SK-N-SH treated with all-trans-retinoic acid at 6 μM for 48 hours (cell line): ENCODE measurements around the gene CARD9.

Experiments
- ATAC-seq: fragments of 200-7000 bp; cut with Tn5 transposase; 3 replicates; pipeline ENCODE4 v1.9.1; 2020; ENCODE audit warnings: mild to moderate bottlenecking, moderate library complexity
- ARNTL ChIP-seq: fragments of 450-650 bp; formaldehyde crosslinking; IDR thresholded peaks from 2 replicates; pipeline ENCODE4 v1.5.0; 2020; ENCODE audit warnings: low read depth, mild to moderate bottlenecking, moderate library complexity, borderline replicate concordance
- BACH2 ChIP-seq: fragments of 250-450 bp; sonication (Bioruptor Pico); IDR thresholded peaks from 2 replicates; pipeline ENCODE4 v1.9.0; 2021; ENCODE audit warnings: mild to moderate bottlenecking, borderline replicate concordance
- CSDC2 ChIP-seq: fragments of 250-450 bp; sonication (Bioruptor Pico); IDR thresholded peaks from 2 replicates; pipeline ENCODE4 v1.5.0; 2020; ENCODE audit warnings: mild to moderate bottlenecking, moderate library complexity
- ESRRG ChIP-seq: fragments of 250-450 bp; sonication (Bioruptor Pico); IDR thresholded peaks from 2 replicates; pipeline ENCODE4 v1.6.1; 2021; ENCODE audit warnings: mild to moderate bottlenecking
- ISL1 ChIP-seq: fragments of 250-450 bp; sonication (Bioruptor Pico); IDR thresholded peaks from 2 replicates; pipeline ENCODE4 v2.1.2; 2022; ENCODE audit warnings: mild to moderate bottlenecking, moderate library complexity
- OSR1 ChIP-seq: fragments of 250-450 bp; sonication (Bioruptor Pico); IDR thresholded peaks from 2 replicates; pipeline ENCODE4 v1.8.0; 2022; ENCODE audit warnings: moderate library complexity, mild to moderate bottlenecking, inconsistent platforms
- PATZ1 ChIP-seq: fragments of 250-450 bp; sonication (Bioruptor Pico); IDR thresholded peaks from 2 replicates; pipeline ENCODE4 v1.8.0; 2020; ENCODE audit warnings: mild to moderate bottlenecking, moderate library complexity, borderline replicate concordance
- PPARA ChIP-seq: fragments of 250-450 bp; sonication (Bioruptor Pico); IDR thresholded peaks from 2 replicates; pipeline ENCODE4 v1.5.0; 2020; ENCODE audit warnings: mild to moderate bottlenecking, borderline replicate concordance
- SNAI2 ChIP-seq: fragments of 250-450 bp; sonication (Bioruptor Pico); IDR thresholded peaks from 2 replicates; pipeline ENCODE4 v1.5.0; 2020; ENCODE audit warnings: mild to moderate bottlenecking, moderate library complexity
- TCF4 ChIP-seq: fragments of 250-450 bp; sonication (Bioruptor Pico); IDR thresholded peaks from 2 replicates; pipeline ENCODE4 v1.8.0; 2021; ENCODE audit warnings: mild to moderate bottlenecking, moderate library complexity, borderline replicate concordance
- TOX ChIP-seq: fragments of 250-450 bp; sonication (Bioruptor Pico); IDR thresholded peaks from 2 replicates; pipeline ENCODE4 v1.8.0; 2021; ENCODE audit warnings: mild to moderate bottlenecking, moderate library complexity, borderline replicate concordance
- ZC3H10 ChIP-seq: fragments of 250-450 bp; sonication (Bioruptor Pico); IDR thresholded peaks from 2 replicates; pipeline ENCODE4 v1.5.1; 2021; ENCODE audit warnings: mild to moderate bottlenecking, moderate library complexity
- ZFP3 ChIP-seq: fragments of 250-450 bp; sonication (Bioruptor Pico); IDR thresholded peaks from 2 replicates; pipeline ENCODE4 v1.5.0; 2020; ENCODE audit warnings: mild to moderate bottlenecking, moderate library complexity
- ZFP30 ChIP-seq: fragments of 450-650 bp; formaldehyde crosslinking; IDR thresholded peaks from 2 replicates; pipeline ENCODE4 v1.5.0; 2022; ENCODE audit warnings: mild to moderate bottlenecking, moderate library complexity
- ZNF565 ChIP-seq: fragments of 450-650 bp; formaldehyde crosslinking; conservative IDR thresholded peaks from 2 replicates; pipeline ENCODE4 v1.5.0; 2020; ENCODE audit warnings: low read depth, mild to moderate bottlenecking, moderate library complexity
- ZNF8 ChIP-seq: fragments of 450-650 bp; formaldehyde crosslinking; IDR thresholded peaks from 2 replicates; pipeline ENCODE4 v1.5.0; 2020; ENCODE audit warnings: mild to moderate bottlenecking, moderate library complexity
- TF ChIP-seq, protein P1 (sequence below): fragments of 250-450 bp; sonication (Bioruptor Pico); IDR thresholded peaks from 2 replicates; pipeline ENCODE4 v1.5.0; 2020; ENCODE audit warnings: mild to moderate bottlenecking, moderate library complexity
- TF ChIP-seq, protein P2 (sequence below): fragments of 250-450 bp; sonication (Bioruptor Pico); IDR thresholded peaks from 2 replicates; pipeline ENCODE4 v1.5.1; 2020; ENCODE audit warnings: low read depth, mild to moderate bottlenecking, moderate library complexity
- TF ChIP-seq, protein P3 (sequence below): fragments of 250-450 bp; sonication (Bioruptor Pico); IDR thresholded peaks from 2 replicates; pipeline ENCODE4 v1.8.0; 2021; ENCODE audit warnings: low read depth, mild to moderate bottlenecking, moderate library complexity, borderline replicate concordance
- TF ChIP-seq, protein P4 (sequence below): fragments of 250-450 bp; sonication (Bioruptor Pico); IDR thresholded peaks from 2 replicates; pipeline ENCODE4 v1.5.1; 2021; ENCODE audit warnings: mild to moderate bottlenecking, moderate library complexity

Gene CARD9

DNA sequence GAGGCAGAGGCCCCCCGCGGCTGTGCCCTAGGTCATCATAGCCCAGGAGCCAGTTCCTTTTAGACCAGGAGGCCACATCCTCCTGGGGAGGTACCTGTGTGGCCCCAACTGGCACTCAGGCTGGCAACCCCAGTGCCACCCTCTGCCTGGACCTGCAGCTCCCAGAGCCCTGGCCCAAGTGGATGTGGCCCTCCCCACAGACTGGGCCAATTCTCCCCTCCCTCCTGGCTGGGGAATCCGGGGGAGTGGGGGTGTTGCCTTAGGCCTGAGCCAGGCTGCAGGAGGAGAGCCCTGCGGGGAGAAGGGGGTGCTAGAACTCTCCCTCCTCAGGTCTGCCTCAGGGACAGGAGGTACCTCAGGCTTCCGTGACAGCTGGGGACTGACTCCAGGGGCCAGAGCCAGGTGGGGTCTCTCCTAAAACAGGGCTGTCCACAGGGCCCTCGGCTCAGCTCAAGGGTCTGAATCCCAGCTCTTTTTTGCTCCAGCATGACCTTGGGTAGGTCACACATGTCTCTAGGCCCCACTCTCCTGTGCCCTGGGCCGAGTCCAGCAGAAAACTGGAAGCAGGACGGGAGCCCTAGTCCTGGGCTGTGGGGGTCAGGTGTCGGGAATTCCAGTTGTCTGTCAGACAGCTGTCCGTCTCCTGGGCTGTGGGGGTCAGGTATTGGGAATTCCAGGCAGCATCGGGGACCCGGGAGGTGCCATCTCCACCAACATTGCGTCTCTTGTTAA is 19.5 kb downstream of the CARD9 start:
- ATAC-seq: no peak; the same call in 2 of the 3 replicates
- TF ChIP-seq TCF4 (CRISPR knock-in tag): no peak
- TF ChIP-seq, protein P1, sequence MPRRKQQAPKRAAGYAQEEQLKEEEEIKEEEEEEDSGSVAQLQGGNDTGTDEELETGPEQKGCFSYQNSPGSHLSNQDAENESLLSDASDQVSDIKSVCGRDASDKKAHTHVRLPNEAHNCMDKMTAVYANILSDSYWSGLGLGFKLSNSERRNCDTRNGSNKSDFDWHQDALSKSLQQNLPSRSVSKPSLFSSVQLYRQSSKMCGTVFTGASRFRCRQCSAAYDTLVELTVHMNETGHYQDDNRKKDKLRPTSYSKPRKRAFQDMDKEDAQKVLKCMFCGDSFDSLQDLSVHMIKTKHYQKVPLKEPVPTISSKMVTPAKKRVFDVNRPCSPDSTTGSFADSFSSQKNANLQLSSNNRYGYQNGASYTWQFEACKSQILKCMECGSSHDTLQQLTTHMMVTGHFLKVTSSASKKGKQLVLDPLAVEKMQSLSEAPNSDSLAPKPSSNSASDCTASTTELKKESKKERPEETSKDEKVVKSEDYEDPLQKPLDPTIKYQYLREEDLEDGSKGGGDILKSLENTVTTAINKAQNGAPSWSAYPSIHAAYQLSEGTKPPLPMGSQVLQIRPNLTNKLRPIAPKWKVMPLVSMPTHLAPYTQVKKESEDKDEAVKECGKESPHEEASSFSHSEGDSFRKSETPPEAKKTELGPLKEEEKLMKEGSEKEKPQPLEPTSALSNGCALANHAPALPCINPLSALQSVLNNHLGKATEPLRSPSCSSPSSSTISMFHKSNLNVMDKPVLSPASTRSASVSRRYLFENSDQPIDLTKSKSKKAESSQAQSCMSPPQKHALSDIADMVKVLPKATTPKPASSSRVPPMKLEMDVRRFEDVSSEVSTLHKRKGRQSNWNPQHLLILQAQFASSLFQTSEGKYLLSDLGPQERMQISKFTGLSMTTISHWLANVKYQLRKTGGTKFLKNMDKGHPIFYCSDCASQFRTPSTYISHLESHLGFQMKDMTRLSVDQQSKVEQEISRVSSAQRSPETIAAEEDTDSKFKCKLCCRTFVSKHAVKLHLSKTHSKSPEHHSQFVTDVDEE (CRISPR knock-in tag): no peak
- TF ChIP-seq SNAI2 (CRISPR knock-in tag): no peak
- TF ChIP-seq, protein P2, sequence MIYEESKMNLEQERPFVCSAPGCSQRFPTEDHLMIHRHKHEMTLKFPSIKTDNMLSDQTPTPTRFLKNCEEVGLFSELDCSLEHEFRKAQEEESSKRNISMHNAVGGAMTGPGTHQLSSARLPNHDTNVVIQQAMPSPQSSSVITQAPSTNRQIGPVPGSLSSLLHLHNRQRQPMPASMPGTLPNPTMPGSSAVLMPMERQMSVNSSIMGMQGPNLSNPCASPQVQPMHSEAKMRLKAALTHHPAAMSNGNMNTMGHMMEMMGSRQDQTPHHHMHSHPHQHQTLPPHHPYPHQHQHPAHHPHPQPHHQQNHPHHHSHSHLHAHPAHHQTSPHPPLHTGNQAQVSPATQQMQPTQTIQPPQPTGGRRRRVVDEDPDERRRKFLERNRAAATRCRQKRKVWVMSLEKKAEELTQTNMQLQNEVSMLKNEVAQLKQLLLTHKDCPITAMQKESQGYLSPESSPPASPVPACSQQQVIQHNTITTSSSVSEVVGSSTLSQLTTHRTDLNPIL (CRISPR knock-in tag): no peak
- TF ChIP-seq OSR1 (CRISPR knock-in tag): no peak
- TF ChIP-seq ZNF8: no peak
- no peak for TF ChIP-seq ZC3H10 (CRISPR knock-in tag)
- TF ChIP-seq PATZ1 (CRISPR knock-in tag): no peak
- TF ChIP-seq, protein P3, sequence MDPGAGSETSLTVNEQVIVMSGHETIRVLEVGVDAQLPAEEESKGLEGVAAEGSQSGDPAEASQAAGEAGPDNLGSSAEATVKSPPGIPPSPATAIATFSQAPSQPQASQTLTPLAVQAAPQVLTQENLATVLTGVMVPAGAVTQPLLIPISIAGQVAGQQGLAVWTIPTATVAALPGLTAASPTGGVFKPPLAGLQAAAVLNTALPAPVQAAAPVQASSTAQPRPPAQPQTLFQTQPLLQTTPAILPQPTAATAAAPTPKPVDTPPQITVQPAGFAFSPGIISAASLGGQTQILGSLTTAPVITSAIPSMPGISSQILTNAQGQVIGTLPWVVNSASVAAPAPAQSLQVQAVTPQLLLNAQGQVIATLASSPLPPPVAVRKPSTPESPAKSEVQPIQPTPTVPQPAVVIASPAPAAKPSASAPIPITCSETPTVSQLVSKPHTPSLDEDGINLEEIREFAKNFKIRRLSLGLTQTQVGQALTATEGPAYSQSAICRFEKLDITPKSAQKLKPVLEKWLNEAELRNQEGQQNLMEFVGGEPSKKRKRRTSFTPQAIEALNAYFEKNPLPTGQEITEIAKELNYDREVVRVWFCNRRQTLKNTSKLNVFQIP (CRISPR knock-in tag): no peak
- no peak for TF ChIP-seq BACH2 (CRISPR knock-in tag)
- TF ChIP-seq ESRRG (CRISPR knock-in tag): no peak
- no peak for TF ChIP-seq ZFP30
- TF ChIP-seq ISL1 (CRISPR knock-in tag): no peak
- TF ChIP-seq ZNF565 (CRISPR knock-in tag): no peak
- no peak for TF ChIP-seq ARNTL (CRISPR knock-in tag)

DNA sequence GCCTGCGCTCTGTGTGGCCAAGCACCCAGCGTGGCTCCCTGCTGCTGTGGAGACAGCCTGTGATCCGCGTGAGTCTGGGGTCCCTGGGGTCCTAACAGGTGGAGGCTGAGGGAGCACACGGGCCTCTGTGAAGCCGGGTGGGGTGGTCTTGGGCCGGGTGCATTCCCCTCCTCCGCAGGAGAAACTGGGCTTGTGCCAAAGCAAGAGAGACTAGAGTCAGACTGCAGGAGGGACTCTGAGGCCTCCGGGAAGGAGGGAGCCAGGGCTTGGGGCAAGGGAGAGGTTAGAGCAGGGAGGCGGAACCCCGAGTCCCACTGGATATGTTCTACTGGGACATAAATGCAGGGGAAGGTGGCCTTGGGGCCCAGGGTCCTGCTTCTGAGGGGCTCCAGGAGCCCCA is 20.4 kb downstream of the CARD9 start:
- no peak for TF ChIP-seq ZFP3 (CRISPR knock-in tag)
- TF ChIP-seq ARNTL (CRISPR knock-in tag): no peak
- no peak for TF ChIP-seq PPARA (CRISPR knock-in tag)
- no peak for ATAC-seq

- TF ChIP-seq ZFP3 (CRISPR knock-in tag) (no peak), ARNTL (CRISPR knock-in tag) (no peak), ZNF565 (CRISPR knock-in tag) (no peak), ESRRG (CRISPR knock-in tag) (no peak), PPARA (CRISPR knock-in tag) (no peak), OSR1 (CRISPR knock-in tag) (no peak), TOX (CRISPR knock-in tag) (no peak), BACH2 (CRISPR knock-in tag) (no peak), ZNF8 (no peak), ISL1 (CRISPR knock-in tag) (no peak), CSDC2 (CRISPR knock-in tag) (no peak), SNAI2 (CRISPR knock-in tag) (no peak)
- TF ChIP-seq, protein P4, sequence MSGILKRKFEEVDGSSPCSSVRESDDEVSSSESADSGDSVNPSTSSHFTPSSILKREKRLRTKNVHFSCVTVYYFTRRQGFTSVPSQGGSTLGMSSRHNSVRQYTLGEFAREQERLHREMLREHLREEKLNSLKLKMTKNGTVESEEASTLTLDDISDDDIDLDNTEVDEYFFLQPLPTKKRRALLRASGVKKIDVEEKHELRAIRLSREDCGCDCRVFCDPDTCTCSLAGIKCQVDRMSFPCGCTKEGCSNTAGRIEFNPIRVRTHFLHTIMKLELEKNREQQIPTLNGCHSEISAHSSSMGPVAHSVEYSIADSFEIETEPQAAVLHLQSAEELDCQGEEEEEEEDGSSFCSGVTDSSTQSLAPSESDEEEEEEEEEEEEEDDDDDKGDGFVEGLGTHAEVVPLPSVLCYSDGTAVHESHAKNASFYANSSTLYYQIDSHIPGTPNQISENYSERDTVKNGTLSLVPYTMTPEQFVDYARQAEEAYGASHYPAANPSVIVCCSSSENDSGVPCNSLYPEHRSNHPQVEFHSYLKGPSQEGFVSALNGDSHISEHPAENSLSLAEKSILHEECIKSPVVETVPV (CRISPR knock-in tag): no peak
- TF ChIP-seq, protein P2 (CRISPR knock-in tag): no peak
- TF ChIP-seq, protein P3 (CRISPR knock-in tag): no peak
- TF ChIP-seq, all 23 proteins: peak for 0
- peak; percentile 6 for ATAC-seq
These were observed 20.8 kb downstream of the CARD9 start for GRCh38 chr9:136352682-136353081.

GRCh38 chr9:136351868-136352267 is 21.6 kb downstream of the CARD9 start:
- ATAC-seq: peak; percentile 21
